ENCODE results near the gene SLC6A7.
A peak's percentile ranks its signal among the peaks of the same experiment; 100 is the strongest.

GRCh38 chr5:150141544-150142184 is 48.2 kb upstream of the SLC6A7 start:
- TF ChIP-seq, protein P1, sequence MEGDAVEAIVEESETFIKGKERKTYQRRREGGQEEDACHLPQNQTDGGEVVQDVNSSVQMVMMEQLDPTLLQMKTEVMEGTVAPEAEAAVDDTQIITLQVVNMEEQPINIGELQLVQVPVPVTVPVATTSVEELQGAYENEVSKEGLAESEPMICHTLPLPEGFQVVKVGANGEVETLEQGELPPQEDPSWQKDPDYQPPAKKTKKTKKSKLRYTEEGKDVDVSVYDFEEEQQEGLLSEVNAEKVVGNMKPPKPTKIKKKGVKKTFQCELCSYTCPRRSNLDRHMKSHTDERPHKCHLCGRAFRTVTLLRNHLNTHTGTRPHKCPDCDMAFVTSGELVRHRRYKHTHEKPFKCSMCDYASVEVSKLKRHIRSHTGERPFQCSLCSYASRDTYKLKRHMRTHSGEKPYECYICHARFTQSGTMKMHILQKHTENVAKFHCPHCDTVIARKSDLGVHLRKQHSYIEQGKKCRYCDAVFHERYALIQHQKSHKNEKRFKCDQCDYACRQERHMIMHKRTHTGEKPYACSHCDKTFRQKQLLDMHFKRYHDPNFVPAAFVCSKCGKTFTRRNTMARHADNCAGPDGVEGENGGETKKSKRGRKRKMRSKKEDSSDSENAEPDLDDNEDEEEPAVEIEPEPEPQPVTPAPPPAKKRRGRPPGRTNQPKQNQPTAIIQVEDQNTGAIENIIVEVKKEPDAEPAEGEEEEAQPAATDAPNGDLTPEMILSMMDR (IDR thresholded peaks at IDR 0.05), result no peak
- TF ChIP-seq POLR2A (IDR thresholded peaks at IDR 0.05; ENCODE audit: low read depth), result no peak
- TF ChIP-seq EP300 (IDR thresholded peaks at IDR 0.05), result no peak
- peak in 1 of 2 donors; percentile 29 for TF ChIP-seq POLR2AphosphoS5 (IDR thresholded peaks at IDR 0.05)
